GM13976 (cell line): ENCODE data around the gene CYTH2.
"Not testable (repeated sequence)": the region's sequence is repeated elsewhere in the genome, so short reads cannot be mapped to it uniquely, and the experiment has no call there.

Experiments
- DNase-seq: peaks from one replicate; pipeline ENCODE4 v3.0.0; 2012; ENCODE audit warnings: low spot score
- in situ Hi-C: fragments of 300-500 bp; cut with MboI; formaldehyde crosslinking; loops from one replicate; pipeline ENCODE4 v1.12.0; 2022; ENCODE audit warnings: low sequenced_read_pairs, mixed read lengths, inconsistent platforms; ENCODE audit not compliant: unreplicated experiment
- TF ChIP-seq, protein P1 (sequence below): IDR thresholded peaks from 2 replicates; pipeline ENCODE4 v1.5.1; 2012; ENCODE audit warnings: borderline replicate concordance, mild to moderate bottlenecking; ENCODE audit not compliant: insufficient read depth; ENCODE audit errors: extremely low read depth, missing control alignments, control extremely low read depth

The CYTH2 gene

DNA sequence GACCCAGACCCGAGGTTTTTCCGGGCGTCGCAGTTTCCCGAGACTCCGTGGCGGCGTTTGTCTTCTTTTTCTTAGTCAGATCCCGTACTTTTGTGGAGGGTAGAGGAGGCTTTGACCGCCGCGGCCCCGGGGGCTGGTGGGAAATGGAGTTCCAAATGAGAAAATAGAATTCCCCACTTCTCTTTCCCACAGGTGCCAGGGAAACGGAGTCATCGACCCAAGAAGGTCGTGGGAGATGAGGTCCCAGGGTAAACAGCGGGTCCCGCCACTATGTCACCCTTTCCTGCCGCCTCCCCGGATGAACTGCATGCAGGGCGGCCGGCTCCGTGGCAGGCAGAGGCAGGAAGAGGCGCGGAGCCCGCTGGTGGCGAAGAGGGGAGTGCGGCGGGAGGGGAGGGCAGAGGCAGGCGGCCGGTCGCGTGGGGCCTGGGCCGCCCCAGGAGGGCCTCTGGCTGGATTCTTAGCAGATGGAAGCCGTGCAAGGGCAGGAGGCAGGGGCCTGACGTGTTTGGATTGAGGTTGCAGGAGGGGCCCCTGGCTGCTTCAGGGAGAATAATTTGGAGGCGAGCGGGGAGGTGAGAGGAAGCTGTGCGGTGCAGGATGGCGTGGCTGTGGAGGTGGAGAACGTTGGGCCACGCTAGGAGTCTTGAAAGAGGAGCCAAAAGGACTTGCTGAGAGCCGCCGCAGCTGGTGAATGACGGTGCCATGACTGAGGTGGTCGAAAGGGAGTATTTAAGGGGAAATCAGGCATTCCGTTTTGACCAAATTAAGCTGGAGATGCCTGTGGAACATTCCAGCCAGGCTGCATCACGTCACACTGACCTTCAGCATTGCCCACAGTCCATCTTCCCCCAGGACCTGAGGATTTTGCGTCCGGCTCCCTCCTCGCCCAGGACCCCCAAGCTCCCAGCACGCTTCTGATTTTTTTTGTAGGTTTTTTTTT lies 11.7 kb downstream of the CYTH2 start:
- TF ChIP-seq, protein P1, sequence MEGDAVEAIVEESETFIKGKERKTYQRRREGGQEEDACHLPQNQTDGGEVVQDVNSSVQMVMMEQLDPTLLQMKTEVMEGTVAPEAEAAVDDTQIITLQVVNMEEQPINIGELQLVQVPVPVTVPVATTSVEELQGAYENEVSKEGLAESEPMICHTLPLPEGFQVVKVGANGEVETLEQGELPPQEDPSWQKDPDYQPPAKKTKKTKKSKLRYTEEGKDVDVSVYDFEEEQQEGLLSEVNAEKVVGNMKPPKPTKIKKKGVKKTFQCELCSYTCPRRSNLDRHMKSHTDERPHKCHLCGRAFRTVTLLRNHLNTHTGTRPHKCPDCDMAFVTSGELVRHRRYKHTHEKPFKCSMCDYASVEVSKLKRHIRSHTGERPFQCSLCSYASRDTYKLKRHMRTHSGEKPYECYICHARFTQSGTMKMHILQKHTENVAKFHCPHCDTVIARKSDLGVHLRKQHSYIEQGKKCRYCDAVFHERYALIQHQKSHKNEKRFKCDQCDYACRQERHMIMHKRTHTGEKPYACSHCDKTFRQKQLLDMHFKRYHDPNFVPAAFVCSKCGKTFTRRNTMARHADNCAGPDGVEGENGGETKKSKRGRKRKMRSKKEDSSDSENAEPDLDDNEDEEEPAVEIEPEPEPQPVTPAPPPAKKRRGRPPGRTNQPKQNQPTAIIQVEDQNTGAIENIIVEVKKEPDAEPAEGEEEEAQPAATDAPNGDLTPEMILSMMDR: no peak
- in situ Hi-C loops: no loop called here
- peak; percentile 63 for DNase-seq

DNA sequence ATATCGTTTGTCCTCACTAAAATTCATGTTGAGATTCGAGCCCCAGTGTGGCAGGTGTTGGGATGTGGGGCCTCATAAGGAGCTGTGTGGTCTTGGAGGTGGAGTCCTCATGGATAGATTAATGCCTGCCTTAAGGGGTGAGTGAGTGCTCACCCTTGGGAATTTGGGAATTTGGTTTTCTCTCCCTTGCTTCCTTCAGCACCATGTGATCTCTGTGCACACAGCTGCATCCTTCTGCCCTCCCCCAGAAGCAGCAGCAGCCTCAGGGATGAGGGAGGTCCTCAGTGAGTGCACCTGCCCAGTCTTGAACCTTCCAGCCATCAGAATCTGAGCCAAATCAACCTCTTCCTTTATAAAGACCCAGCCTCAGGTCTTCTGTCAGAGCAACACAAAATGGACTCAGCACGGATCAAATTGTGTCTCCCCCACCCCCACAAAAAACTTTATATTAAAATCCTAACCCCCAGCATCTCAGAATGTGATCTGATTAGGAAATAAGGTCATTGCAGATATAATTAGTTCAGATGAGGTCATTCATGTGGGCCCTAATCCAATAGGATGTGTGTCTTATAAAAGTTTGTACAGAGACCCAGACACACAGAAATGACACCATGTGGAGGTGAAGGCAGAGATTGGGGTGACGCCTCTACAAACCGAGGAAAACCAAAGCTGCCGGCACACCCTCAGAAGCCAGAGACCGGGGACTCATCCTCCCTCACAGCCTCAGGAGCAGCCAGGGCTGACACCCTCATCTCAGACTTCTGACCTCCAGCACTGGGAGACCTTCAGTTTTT lies 12.9 kb downstream of the CYTH2 start:
- in situ Hi-C loops: no loop called here
- TF ChIP-seq, protein P1: no peak
- no peak for DNase-seq

DNA sequence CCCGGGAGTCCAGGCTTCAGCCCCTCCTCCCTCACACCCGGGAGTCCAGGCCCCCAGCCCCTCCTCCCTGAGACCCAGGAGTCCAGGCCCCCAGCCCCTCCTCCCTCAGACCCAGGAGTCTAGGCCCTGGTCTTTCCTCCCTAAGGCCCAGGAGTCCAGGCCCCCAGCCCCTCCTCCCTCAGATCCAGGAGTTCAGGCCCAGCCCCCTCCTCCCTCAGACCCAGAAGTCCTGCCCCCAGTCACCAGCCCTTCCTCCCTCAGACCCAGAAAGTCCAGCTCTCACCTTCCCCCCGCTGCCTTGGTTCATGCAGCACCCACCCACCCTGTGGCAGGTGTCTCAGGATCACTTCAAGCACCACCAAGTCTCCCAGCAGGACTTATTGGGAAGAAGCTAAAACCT lies 14.1 kb downstream of the CYTH2 start:
- TF ChIP-seq, protein P1: no peak
- DNase-seq: no peak
- in situ Hi-C loops: no loop called here

DNA sequence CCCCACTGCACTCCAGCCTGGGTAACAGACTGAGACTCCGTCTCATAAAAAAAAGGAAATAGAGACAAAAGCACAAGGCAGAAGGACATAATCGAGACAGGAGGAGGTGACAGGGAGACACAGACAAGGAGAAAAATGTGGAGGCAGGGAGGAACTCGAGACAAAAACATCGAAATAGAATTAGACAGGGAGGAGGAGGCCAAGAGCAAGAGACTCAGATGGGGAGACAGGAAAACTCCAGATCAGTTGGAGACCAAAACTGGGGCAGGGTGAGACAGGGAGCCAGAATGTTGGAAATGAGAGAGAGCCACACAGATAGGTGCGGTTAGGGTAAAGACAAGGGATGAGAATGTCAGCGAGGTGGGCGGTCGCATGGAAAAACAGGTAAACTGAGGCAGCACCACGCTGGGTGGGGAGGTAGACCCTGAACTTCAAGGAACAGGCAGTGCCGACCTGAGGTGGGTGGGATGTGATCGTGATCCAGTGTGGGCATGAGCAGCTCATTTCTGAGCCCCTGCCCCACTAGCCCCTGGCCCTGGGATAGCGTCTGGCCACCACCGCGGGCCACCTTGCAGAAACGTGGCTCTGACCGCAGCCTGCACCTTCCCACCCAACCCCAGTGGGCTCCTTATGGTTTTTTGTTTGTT lies 15.2 kb downstream of the CYTH2 start:
- no peak for DNase-seq
- TF ChIP-seq, protein P1: no peak
- in situ Hi-C loops: no loop called here

DNA sequence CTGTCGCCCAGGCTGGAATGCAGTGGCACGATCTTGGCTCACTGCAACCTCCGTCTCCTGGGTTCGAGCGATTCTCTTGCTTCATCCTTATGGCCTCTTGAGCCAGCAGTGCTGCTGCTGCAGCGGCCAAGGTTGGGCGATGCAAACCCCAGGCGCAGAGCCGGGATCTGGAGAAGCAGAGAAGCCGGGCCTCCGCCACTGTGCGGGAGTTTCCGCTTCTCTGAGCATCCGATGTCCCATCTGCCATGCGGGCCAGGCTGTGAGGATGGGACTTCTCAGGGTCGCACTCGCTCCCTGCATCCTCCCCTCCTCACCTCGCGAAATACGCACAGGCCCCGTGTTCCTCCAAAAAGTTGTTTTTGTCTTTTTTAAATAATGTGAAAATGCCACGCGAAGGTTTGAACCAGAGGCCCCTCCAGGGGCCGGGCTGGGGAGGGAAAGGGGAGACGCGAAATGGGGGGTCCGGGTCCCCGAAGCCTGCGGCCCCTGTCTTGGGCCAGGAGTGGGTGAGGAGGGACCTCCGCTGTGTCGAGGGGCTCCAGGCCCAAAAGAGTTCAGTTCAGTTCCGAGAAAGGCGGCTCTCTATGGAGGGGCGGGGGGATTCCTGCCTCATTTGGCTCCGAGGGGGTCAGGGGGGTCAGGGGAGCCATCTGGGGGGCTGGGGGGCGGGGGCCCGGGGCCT lies 15.9 kb downstream of the CYTH2 start:
- in situ Hi-C loops: no loop called here
- DNase-seq: no peak

DNA sequence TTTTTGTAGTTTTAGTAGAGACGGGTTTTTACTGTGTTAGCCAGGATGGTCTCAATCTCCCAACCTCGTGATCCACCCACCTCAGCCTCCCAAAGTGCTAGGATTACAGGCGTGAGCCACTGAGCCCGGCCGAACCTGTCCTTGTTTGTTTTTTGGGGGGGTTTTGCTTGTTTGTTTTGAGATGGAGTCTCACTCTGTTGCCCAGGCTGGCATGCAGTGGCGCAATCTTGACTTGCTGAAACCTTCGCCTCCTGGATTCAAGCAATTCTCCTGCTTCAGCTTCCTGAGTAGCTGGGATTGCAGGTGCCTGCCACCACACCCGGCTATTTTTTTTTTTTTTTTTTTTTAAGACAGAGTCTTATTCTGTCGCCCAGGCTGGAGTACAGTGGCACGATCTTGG lies 17.5 kb downstream of the CYTH2 start:
- in situ Hi-C loops, DNase-seq: not testable (repeated sequence)

More for the DNA sequence above, 15.9 kb downstream of the CYTH2 start:
- TF ChIP-seq, protein P1: no peak
